GM12892 (cell line): ENCODE measurements around the gene TRIM8.

Source experiments
- POLR2A ChIP-seq: IDR thresholded peaks from 2 replicates; pipeline ENCODE4 v1.6.1; 2011; ENCODE audit warnings: low read depth, low read length, control low read depth
- POLR2AphosphoS5 ChIP-seq: IDR thresholded peaks from 2 replicates; pipeline ENCODE4 v1.6.1; 2011; ENCODE audit warnings: low read depth, low read length, control low read depth

GRCh38 chr10:102641880-102642735 lies 2.2 kb upstream of the TRIM8 start:
- TF ChIP-seq POLR2A, result peak; percentile 73
- TF ChIP-seq POLR2AphosphoS5, result no peak; the same call in none of the 2 replicates
